Measurements from ENCODE around the gene CYBRD1. TPM values are rescaled to one million over a fixed set of nuclear protein-coding genes. Genes with fewer than 3 reads are reported as not detected.

CYBRD1 gene
- total and polyA plus RNA-seq, 2 experiments from 2014 or later, result 42.4 to 66.1 TPM

DNA sequence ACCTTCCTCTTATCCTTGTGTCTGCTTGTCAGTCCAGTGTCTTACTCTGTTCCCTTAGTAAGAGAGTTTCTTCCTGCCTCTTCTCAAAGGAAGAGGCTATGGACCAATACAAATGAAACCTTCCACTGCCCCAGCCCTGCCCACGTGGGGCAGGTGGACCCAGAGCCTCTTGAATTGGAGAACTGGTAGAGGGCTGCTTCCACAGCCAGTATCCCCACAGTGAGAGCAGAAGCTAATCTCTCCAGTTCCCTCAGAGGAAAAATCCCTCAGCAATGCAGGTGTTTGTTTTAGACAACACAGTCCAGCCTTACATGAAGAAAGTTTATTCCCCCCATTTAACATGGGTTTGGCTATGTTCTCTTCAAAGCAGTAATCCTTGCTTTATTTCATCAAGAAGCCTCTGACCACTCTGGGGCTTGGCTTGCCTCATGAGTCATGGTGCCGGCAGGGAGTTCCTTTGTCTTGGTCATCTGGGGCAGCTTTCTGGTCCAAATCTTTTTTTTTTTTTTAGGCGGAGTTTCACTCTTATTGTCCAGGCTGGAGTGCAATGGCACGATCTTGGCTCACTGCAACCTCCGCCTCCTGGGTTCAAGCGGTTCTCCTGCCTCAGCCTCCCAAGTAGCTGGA, 6.5 kb upstream of the CYBRD1 start:
- Histone ChIP-seq H3K27me3 (peaks cover 8% of the 10 kb centered on the region), H3K79me2 (no peaks in the 10 kb centered on the region), H3K27ac (no peak overlapping the region), H4K20me1 (ENCODE audit: insufficient read depth, poor library complexity, severe bottlenecking) (no peaks in the 10 kb centered on the region), H3K4me1 (ENCODE audit: insufficient read depth) (no peaks in the 10 kb centered on the region), H3K36me3 (replicated peaks; ENCODE audit: insufficient read depth, low read depth) (no peaks in the 10 kb centered on the region), H2AFZ (no peak overlapping the region), H3K4me3 (no peak overlapping the region), H3K9me3 (ENCODE audit: low read depth) (no peaks in the 10 kb centered on the region), H3K9me2 (replicated peaks; ENCODE audit: insufficient read depth) (no peaks in the 10 kb centered on the region), H3K4me2 (no peak overlapping the region)
- DNase-seq (ENCODE audit: low spot score), result no peak
- WGBS (ENCODE audit: low lambda C conversion rate, missing lambda C conversion rate), result 74% methylated on average over 6 of the region's 6 CpGs
- TF ChIP-seq, protein P1, sequence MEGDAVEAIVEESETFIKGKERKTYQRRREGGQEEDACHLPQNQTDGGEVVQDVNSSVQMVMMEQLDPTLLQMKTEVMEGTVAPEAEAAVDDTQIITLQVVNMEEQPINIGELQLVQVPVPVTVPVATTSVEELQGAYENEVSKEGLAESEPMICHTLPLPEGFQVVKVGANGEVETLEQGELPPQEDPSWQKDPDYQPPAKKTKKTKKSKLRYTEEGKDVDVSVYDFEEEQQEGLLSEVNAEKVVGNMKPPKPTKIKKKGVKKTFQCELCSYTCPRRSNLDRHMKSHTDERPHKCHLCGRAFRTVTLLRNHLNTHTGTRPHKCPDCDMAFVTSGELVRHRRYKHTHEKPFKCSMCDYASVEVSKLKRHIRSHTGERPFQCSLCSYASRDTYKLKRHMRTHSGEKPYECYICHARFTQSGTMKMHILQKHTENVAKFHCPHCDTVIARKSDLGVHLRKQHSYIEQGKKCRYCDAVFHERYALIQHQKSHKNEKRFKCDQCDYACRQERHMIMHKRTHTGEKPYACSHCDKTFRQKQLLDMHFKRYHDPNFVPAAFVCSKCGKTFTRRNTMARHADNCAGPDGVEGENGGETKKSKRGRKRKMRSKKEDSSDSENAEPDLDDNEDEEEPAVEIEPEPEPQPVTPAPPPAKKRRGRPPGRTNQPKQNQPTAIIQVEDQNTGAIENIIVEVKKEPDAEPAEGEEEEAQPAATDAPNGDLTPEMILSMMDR (IDR thresholded peaks at IDR 0.05; ENCODE audit: poor library complexity), result no peak
- no peak for TF ChIP-seq EZH2 (IDR thresholded peaks at IDR 0.05; ENCODE audit: borderline replicate concordance)
- no peak for TF ChIP-seq EZH2phosphoT487 (IDR thresholded peaks at IDR 0.05; ENCODE audit: low read depth, severe bottlenecking, unreplicated experiment)

DNA sequence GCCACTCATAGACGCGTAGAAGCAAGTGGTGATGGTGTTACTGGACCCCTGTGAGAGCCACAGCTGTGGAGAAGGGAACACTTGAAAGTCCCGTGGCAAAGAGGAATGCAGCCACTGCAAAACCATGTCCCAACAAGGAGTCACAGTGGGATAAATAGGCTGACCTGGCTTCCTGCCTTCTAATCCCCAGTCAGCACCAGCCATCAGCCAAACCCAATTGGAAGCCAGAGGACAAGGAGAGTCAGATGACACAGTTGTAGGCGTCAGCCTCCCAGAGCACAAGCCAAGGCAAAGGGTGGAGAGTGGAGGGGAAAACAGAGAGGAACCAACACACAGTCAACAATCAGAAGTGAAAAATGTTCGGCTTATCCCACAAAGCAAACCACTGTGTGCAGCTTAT, 5.5 kb upstream of the CYBRD1 start:
- DNase-seq (ENCODE audit: low spot score), result no peak
- Histone ChIP-seq H3K4me3 (no peak overlapping the region), H3K27ac (no peak overlapping the region), H3K36me3 (replicated peaks; ENCODE audit: insufficient read depth, low read depth) (no peaks in the 10 kb centered on the region), H3K9me2 (replicated peaks; ENCODE audit: insufficient read depth) (no peaks in the 10 kb centered on the region), H3K79me2 (no peaks in the 10 kb centered on the region), H3K4me1 (ENCODE audit: insufficient read depth) (peaks cover 4% of the 10 kb centered on the region), H3K27me3 (peaks cover 18% of the 10 kb centered on the region), H3K9me3 (ENCODE audit: low read depth) (no peaks in the 10 kb centered on the region), H4K20me1 (ENCODE audit: insufficient read depth, poor library complexity, severe bottlenecking) (no peaks in the 10 kb centered on the region), H2AFZ (no peak overlapping the region), H3K4me2 (no peak overlapping the region)
- TF ChIP-seq EZH2 (IDR thresholded peaks at IDR 0.05; ENCODE audit: borderline replicate concordance), result no peak
- TF ChIP-seq EZH2phosphoT487 (IDR thresholded peaks at IDR 0.05; ENCODE audit: low read depth, severe bottlenecking, unreplicated experiment), result no peak
- TF ChIP-seq, protein P1 (IDR thresholded peaks at IDR 0.05; ENCODE audit: poor library complexity), result no peak
- WGBS (ENCODE audit: low lambda C conversion rate, missing lambda C conversion rate), result 81% methylated on average over 5 of the region's 5 CpGs

DNA sequence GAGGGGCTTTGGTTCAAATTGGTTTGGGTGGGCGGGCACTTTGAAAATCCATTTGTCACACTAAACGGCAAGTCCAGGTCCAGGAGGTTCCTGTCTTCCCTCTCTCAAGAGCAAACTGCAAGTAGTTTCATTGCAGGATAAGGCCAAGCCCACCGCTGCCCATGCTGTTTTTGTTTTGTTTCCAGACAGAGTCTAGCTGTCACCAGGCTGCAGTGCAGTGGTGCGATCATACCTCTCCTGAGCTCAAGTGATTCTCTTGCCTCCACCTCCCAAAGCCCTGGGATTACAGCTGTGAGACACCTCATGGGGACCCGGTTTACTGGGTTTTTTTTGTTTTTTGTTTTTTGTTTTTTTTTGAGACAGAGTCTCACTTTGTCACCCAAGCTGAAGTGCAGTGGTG, 1.8 kb upstream of the CYBRD1 start:
- TF ChIP-seq, protein P1 (IDR thresholded peaks at IDR 0.05; ENCODE audit: poor library complexity), result no peak
- TF ChIP-seq EZH2 (IDR thresholded peaks at IDR 0.05; ENCODE audit: borderline replicate concordance) (no peak), EZH2phosphoT487 (IDR thresholded peaks at IDR 0.05; ENCODE audit: low read depth, severe bottlenecking, unreplicated experiment) (no peak)
- Histone ChIP-seq H3K27ac (no peak overlapping the region), H3K4me3 (no peak overlapping the region), H3K4me1 (ENCODE audit: insufficient read depth) (peaks cover 14% of the 10 kb centered on the region), H3K79me2 (peaks cover 13% of the 10 kb centered on the region), H3K9me3 (ENCODE audit: low read depth) (no peaks in the 10 kb centered on the region), H3K36me3 (replicated peaks; ENCODE audit: insufficient read depth, low read depth) (no peaks in the 10 kb centered on the region), H3K4me2 (no peak overlapping the region), H4K20me1 (ENCODE audit: insufficient read depth, poor library complexity, severe bottlenecking) (no peaks in the 10 kb centered on the region), H3K9me2 (replicated peaks; ENCODE audit: insufficient read depth) (no peaks in the 10 kb centered on the region), H3K27me3 (peaks cover 34% of the 10 kb centered on the region), H2AFZ (no peak overlapping the region)
- 82% methylated on average over 5 of the region's 5 CpGs for WGBS (ENCODE audit: low lambda C conversion rate, missing lambda C conversion rate)
- no peak for DNase-seq (ENCODE audit: low spot score)

Measured in hepatocyte (in vitro differentiated cells).